HG02763 (cell line): Measurements from ENCODE around the gene ANKRD44.
"Not testable (repeated sequence)": the region's sequence is repeated elsewhere in the genome, so short reads cannot be mapped to it uniquely, and the experiment has no call there.

Experiments
- ATAC-seq: cut with Tn5 transposase; IDR thresholded peaks from one replicate; pipeline ENCODE4 v1.9.1; 2021; ENCODE audit warnings: mild to moderate bottlenecking, moderate library complexity; ENCODE audit not compliant: unreplicated experiment

Gene ANKRD44

GRCh38 chr2:197085665-197086064, 224.9 kb downstream of the ANKRD44 start:
- no peak for ATAC-seq

- no peak for ATAC-seq
These were observed 229.3 kb downstream of the ANKRD44 start for GRCh38 chr2:197081294-197081693.

- no peak for ATAC-seq
These were observed 229.9 kb downstream of the ANKRD44 start for GRCh38 chr2:197080578-197081216.

GRCh38 chr2:197079832-197080555, 230.6 kb downstream of the ANKRD44 start:
- ATAC-seq: no peak

- no peak for ATAC-seq
These were observed 231.2 kb downstream of the ANKRD44 start for GRCh38 chr2:197079414-197079813.

- no peak for ATAC-seq
These were observed 232.0 kb downstream of the ANKRD44 start for GRCh38 chr2:197078535-197078934.

- no peak for ATAC-seq
These were observed 233.2 kb downstream of the ANKRD44 start for GRCh38 chr2:197077336-197077735.

- no peak for ATAC-seq
These were observed 233.9 kb downstream of the ANKRD44 start for GRCh38 chr2:197076652-197077051.

GRCh38 chr2:197075754-197076337, 234.7 kb downstream of the ANKRD44 start:
- no peak for ATAC-seq

GRCh38 chr2:197075281-197075680, 235.3 kb downstream of the ANKRD44 start:
- no peak for ATAC-seq

- no peak for ATAC-seq
These were observed 236.7 kb downstream of the ANKRD44 start for GRCh38 chr2:197073701-197074433.

GRCh38 chr2:197073270-197073669, 237.3 kb downstream of the ANKRD44 start:
- ATAC-seq: no peak

- no peak for ATAC-seq
These were observed 238.0 kb downstream of the ANKRD44 start for GRCh38 chr2:197072533-197072932.

GRCh38 chr2:197071790-197072436, 238.7 kb downstream of the ANKRD44 start:
- no peak for ATAC-seq

- ATAC-seq: no peak
These were observed 239.4 kb downstream of the ANKRD44 start for GRCh38 chr2:197071213-197071612.

- no peak for ATAC-seq
These were observed 240.6 kb downstream of the ANKRD44 start for GRCh38 chr2:197069958-197070357.

GRCh38 chr2:197062574-197062973, 248.0 kb downstream of the ANKRD44 start:
- ATAC-seq: not testable (repeated sequence)

GRCh38 chr2:197059477-197059876, 251.1 kb downstream of the ANKRD44 start:
- no peak for ATAC-seq

- ATAC-seq: no peak
These were observed 251.7 kb downstream of the ANKRD44 start for GRCh38 chr2:197058777-197059300.

GRCh38 chr2:197057959-197058358, 252.6 kb downstream of the ANKRD44 start:
- ATAC-seq: no peak

- no peak for ATAC-seq
These were observed 255.5 kb downstream of the ANKRD44 start for GRCh38 chr2:197055045-197055444.
